ENCODE results near the gene PRDX3. TPM values are rescaled to one million over a fixed set of nuclear protein-coding genes. Genes with fewer than 3 reads are reported as not detected.

The PRDX3 gene
- total RNA-seq, 2 donors from 2014 or later: 123 to 167 TPM

DNA sequence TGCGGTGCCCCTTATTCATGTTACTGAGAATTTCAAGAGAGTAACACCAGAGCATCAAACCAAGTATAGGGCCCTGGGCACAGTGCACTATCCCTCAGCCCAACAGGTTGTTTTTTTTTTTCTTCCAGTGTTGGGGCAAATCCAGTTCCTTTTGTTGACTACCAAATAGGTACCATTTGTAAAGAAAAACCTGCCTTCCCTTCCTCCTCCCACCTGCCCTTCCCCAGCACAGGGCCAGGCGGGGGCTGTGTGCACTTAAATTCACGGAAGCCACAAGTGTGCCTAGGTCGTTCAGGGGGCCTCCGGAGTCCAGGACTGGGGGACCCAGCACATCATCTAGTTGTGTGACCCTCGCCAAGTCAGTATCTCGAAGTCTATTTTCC, 12.5 kb downstream of the PRDX3 start:
- 69% methylated on average over 7 of the region's 7 CpGs for whole genome bisulfite sequencing
- no peaks in the 10 kb centered on the region for H3K9me3 ChIP-seq
- intact Hi-C loops (cut with DNase I): no loop called here
- H3K4me3 ChIP-seq: peak overlapping the region; percentile 78 to 88
- no peaks in the 10 kb centered on the region for H3K4me1 ChIP-seq (replicated peaks)
- no peaks in the 10 kb centered on the region for H3K27me3 ChIP-seq (replicated peaks; ENCODE audit: insufficient read depth)
- DNase-seq (ENCODE audit: low spot score): no peak
- H3K36me3 ChIP-seq: peaks cover 0 to 13% of the 10 kb centered on the region in 2 donors
- TF ChIP-seq POLR2A (IDR thresholded peaks at IDR 0.05) (no peak), POLR2AphosphoS5 (IDR thresholded peaks at IDR 0.05) (no peak)
- TF ChIP-seq, protein P1, sequence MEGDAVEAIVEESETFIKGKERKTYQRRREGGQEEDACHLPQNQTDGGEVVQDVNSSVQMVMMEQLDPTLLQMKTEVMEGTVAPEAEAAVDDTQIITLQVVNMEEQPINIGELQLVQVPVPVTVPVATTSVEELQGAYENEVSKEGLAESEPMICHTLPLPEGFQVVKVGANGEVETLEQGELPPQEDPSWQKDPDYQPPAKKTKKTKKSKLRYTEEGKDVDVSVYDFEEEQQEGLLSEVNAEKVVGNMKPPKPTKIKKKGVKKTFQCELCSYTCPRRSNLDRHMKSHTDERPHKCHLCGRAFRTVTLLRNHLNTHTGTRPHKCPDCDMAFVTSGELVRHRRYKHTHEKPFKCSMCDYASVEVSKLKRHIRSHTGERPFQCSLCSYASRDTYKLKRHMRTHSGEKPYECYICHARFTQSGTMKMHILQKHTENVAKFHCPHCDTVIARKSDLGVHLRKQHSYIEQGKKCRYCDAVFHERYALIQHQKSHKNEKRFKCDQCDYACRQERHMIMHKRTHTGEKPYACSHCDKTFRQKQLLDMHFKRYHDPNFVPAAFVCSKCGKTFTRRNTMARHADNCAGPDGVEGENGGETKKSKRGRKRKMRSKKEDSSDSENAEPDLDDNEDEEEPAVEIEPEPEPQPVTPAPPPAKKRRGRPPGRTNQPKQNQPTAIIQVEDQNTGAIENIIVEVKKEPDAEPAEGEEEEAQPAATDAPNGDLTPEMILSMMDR (IDR thresholded peaks at IDR 0.05): no peak
- H3K27ac ChIP-seq: peak overlapping the region; percentile 86 to 92

- under 1% methylated on average over 79 of the region's 90 CpGs for WGBS
- TF ChIP-seq, protein P1 (IDR thresholded peaks at IDR 0.05): peak in 1 of 4 experiments; percentile 5
- TF ChIP-seq POLR2A (IDR thresholded peaks at IDR 0.05) (peak; percentile 58), POLR2AphosphoS5 (IDR thresholded peaks at IDR 0.05) (peak; percentile 9)
- Histone ChIP-seq H3K4me1 (replicated peaks) (no peaks in the 10 kb centered on the region), H3K36me3 (peaks cover 0 to 13% of the 10 kb centered on the region in 2 donors), H3K27me3 (replicated peaks; ENCODE audit: insufficient read depth) (no peaks in the 10 kb centered on the region), H3K9me3 (no peaks in the 10 kb centered on the region), H3K27ac (peak within 1 kb of the TSS; percentile 86 to 92), H3K4me3 (peak within 1 kb of the TSS; percentile 78 to 88)
- DNase-seq (ENCODE audit: low spot score): peak; percentile 67
- intact Hi-C loops (cut with DNase I): no loop called here
Measured at GRCh38 chr10:119165171-119166117, 13.2 kb downstream of the PRDX3 start, which contains the start of gene SFXN4. TSS of gene SFXN4 (minus strand) at chr10:119165714. CDS start at chr10:119165647, 67 bp downstream.

DNA sequence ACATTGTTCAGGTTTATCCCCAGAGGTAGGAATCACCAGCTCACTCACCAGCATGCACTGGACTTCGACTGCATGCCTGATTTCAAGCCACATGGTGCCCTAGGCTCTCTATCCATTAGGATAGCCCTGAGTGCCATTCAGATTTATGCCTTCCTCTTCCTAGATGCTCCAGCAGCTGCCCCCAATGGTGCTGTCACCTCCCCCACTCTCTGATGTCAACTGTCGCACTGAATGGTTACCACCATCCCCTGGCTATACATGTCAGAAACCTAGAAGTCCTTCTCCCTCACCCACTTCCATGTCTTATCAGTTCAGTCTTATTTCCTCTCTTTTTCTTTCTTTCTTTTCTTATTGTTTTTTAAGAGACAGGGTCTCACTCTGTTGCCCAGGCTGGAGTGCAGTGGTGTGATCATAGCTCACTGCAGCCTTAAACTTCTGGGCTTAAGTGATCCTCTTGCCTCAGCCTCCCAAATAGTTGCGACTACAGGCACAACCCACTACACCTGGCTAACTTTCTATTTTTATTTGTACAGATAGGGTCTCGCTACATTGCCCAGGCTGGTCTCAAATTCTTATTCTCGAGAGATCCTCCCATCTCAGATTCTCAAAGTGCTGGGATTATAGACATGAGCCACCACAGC, 16.0 kb downstream of the PRDX3 start:
- H3K27ac ChIP-seq: no peak overlapping the region
- no peaks in the 10 kb centered on the region for H3K36me3 ChIP-seq
- TF ChIP-seq POLR2AphosphoS5 (IDR thresholded peaks at IDR 0.05) (no peak), POLR2A (IDR thresholded peaks at IDR 0.05) (no peak)
- TF ChIP-seq, protein P1 (IDR thresholded peaks at IDR 0.05): no peak
- H3K4me3 ChIP-seq: no peak overlapping the region
- WGBS: 97% methylated on average over 5 of the region's 5 CpGs
- no peak for DNase-seq (ENCODE audit: low spot score)
- H3K9me3 ChIP-seq: no peaks in the 10 kb centered on the region
- intact Hi-C loops (cut with DNase I): no loop called here
- H3K27me3 ChIP-seq (replicated peaks; ENCODE audit: insufficient read depth): no peaks in the 10 kb centered on the region
- H3K4me1 ChIP-seq (replicated peaks): no peaks in the 10 kb centered on the region

GRCh38 chr10:119161680-119162451, 16.7 kb downstream of the PRDX3 start:
- WGBS: 63% methylated on average over 11 of the region's 11 CpGs

More at GRCh38 chr10:119161680-119162451, 16.7 kb downstream of the PRDX3 start:
- Histone ChIP-seq H3K4me3 (no peak overlapping the region), H3K27me3 (replicated peaks; ENCODE audit: insufficient read depth) (no peaks in the 10 kb centered on the region), H3K4me1 (replicated peaks) (no peaks in the 10 kb centered on the region), H3K9me3 (no peaks in the 10 kb centered on the region), H3K36me3 (peaks cover 0 to 1% of the 10 kb centered on the region in 2 donors), H3K27ac (no peak overlapping the region)
- intact Hi-C loops (cut with DNase I): no loop called here
- no peak for DNase-seq (ENCODE audit: low spot score)
- TF ChIP-seq, protein P1 (IDR thresholded peaks at IDR 0.05): no peak
- TF ChIP-seq POLR2A (IDR thresholded peaks at IDR 0.05) (no peak), POLR2AphosphoS5 (IDR thresholded peaks at IDR 0.05) (no peak)
